ENCODE results near the gene SAXO2. TPM values are rescaled to one million over a fixed set of nuclear protein-coding genes. Genes with fewer than 3 reads are reported as not detected.
"Not testable (repeated sequence)": the region's sequence is repeated elsewhere in the genome, so short reads cannot be mapped to it uniquely, and the experiment has no call there.

SAXO2 gene
- total RNA-seq, 4 donors from 2014 or later: 0.30 to 1.5 (median 1.5) TPM; not detected in 1

DNA sequence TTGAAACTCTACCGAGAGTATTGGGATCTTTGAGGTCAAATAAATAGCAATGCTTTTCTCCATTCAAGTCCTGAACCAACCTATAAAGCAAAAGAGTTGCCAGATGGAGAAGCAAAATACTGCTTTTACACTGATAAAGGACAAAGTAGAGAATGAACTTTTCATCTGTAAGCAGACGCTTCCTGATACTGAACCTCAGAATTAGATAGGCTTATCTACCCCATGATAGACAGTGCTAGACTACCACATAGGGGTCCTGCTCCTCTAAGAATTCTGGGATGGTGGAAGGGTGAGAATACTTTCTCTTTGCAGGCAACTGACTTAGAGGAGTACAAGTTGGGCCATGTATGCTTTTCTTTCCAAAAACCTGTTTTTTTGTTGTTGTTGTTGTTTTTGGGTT lies 9.5 kb downstream of the SAXO2 start:
- 75 to 76% methylated on average over 2 of the region's 2 CpGs for WGBS, 2 donors
- DNase-seq (ENCODE audit: low spot score in 2 of 2): no peak
- intact Hi-C loops (cut with DNase I; ENCODE audit: low total_unique reads): no loop called here
- TF ChIP-seq POLR2A (IDR thresholded peaks at IDR 0.05): no peak
- TF ChIP-seq, protein P1, sequence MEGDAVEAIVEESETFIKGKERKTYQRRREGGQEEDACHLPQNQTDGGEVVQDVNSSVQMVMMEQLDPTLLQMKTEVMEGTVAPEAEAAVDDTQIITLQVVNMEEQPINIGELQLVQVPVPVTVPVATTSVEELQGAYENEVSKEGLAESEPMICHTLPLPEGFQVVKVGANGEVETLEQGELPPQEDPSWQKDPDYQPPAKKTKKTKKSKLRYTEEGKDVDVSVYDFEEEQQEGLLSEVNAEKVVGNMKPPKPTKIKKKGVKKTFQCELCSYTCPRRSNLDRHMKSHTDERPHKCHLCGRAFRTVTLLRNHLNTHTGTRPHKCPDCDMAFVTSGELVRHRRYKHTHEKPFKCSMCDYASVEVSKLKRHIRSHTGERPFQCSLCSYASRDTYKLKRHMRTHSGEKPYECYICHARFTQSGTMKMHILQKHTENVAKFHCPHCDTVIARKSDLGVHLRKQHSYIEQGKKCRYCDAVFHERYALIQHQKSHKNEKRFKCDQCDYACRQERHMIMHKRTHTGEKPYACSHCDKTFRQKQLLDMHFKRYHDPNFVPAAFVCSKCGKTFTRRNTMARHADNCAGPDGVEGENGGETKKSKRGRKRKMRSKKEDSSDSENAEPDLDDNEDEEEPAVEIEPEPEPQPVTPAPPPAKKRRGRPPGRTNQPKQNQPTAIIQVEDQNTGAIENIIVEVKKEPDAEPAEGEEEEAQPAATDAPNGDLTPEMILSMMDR (IDR thresholded peaks at IDR 0.05): no peak
- no peak overlapping the region for H3K4me3 ChIP-seq (ENCODE audit: low read depth, poor library complexity, severe bottlenecking)

DNA sequence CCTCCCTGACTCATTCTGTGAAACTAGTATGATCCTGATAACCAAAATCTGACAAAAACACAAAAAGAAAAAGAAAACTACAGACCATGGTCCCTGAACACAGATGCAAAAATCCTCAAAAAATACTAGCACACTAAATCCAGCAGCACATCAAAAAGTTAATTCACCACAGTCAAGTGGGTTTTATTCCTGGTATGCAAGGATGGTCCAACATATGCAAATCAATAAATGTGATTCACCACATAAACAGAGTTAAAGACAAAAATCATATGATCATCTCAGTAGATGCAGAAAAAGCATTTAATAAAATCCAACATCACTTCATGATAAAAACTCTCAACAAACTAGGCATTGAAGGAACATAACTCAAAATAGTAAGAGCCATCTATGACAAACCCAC lies 12.8 kb downstream of the SAXO2 start:
- no peak for TF ChIP-seq POLR2A (IDR thresholded peaks at IDR 0.05)
- TF ChIP-seq, protein P1 (IDR thresholded peaks at IDR 0.05): no peak
- H3K4me3 ChIP-seq (ENCODE audit: low read depth, poor library complexity, severe bottlenecking): no peak overlapping the region
- intact Hi-C loops (cut with DNase I; ENCODE audit: low total_unique reads): no loop called here
- DNase-seq (ENCODE audit: low spot score in 2 of 2): no peak

DNA sequence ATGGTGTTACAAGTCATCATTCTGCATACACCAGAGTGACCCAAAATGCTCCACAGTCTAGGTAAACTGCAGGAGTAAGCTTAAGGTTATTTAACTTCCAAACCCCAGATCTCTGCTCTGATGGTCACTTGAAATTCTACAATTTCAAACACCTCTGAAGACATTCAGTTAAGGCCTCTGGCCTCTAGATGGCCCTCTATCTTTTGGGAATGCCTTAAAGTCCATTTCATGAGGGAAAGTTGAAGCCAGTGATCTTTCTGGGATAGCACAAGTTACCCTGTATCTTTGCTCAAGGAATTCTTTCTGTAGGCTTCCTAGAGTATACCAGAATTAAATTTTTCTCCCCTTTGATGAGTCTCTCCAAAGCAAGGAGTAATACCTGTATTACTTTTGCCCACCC lies 18.7 kb downstream of the SAXO2 start:
- DNase-seq (ENCODE audit: low spot score in 2 of 2); intact Hi-C loops (cut with DNase I; ENCODE audit: low total_unique reads); H3K4me3 ChIP-seq (ENCODE audit: low read depth, poor library complexity, severe bottlenecking): not testable (repeated sequence)

DNA sequence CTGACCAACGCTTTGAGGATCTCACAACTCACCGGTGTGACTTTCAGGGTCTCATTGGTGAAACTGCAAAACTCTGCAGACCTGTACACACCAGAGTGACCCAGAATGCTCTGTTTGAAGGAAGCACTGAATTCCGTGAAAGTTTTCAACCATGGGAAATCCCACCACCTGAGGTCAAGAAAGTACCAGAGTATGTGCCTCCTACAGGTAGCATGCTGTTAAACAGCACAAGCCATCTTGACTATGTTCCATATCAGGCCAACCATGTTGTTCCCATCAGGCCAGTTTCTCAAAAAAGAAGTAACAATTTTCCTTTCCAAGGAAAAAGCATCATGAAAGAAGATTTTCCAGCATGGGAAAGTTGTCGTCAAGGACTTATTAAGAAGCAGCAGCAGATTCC lies 19.8 kb downstream of the SAXO2 start:
- H3K4me3 ChIP-seq (ENCODE audit: low read depth, poor library complexity, severe bottlenecking); DNase-seq (ENCODE audit: low spot score in 2 of 2); intact Hi-C loops (cut with DNase I; ENCODE audit: low total_unique reads): not testable (repeated sequence)
- WGBS, 2 donors: 84 to 88% methylated on average over 4 of the region's 4 CpGs

DNA sequence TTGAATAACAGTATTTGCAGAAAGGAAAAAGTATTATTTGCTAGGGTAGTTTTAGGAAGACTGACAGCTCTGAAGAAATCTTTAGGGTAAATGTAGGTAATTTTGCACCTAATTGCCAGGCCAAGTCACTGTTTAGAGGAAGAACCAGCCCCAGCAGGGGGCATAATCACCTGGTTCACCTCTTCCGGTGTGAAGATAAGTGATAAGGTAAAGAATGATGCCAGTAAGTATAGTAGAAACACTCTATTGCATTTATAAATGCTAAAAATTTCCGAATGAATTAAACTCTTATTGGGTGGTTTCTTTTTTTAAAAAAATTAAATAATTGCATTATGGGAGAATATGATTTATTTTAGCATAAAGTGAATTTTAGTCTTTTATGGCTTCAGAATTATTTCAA lies 21.8 kb downstream of the SAXO2 start:
- intact Hi-C loops (cut with DNase I; ENCODE audit: low total_unique reads); DNase-seq (ENCODE audit: low spot score in 2 of 2); H3K4me3 ChIP-seq (ENCODE audit: low read depth, poor library complexity, severe bottlenecking): not testable (repeated sequence)
- 56 to 81% methylated on average over 2 of the region's 2 CpGs for WGBS, 2 donors

DNA sequence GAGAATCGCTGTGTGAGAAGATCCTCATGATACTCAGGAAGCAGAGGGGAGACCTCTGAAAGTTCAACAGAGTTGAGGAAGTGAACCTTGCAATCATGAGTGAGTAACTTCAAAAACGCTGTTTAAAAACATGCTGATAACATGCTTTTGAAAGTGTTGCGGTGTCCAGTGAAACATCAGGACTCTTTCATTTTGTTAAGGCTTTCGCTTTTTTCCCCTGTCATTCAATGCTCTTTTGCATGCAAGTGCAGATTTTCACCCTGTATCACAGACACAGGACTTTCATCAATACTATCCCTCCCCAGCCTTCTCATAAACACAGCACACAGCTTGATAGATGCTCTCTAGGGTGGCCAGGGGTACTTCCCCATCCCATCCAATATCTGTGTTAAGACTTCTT lies 23.9 kb downstream of the SAXO2 start:
- intact Hi-C loops (cut with DNase I; ENCODE audit: low total_unique reads); H3K4me3 ChIP-seq (ENCODE audit: low read depth, poor library complexity, severe bottlenecking); DNase-seq (ENCODE audit: low spot score in 2 of 2): not testable (repeated sequence)
- WGBS, 2 donors: 85 to 86% methylated on average over 4 of the region's 4 CpGs

DNA sequence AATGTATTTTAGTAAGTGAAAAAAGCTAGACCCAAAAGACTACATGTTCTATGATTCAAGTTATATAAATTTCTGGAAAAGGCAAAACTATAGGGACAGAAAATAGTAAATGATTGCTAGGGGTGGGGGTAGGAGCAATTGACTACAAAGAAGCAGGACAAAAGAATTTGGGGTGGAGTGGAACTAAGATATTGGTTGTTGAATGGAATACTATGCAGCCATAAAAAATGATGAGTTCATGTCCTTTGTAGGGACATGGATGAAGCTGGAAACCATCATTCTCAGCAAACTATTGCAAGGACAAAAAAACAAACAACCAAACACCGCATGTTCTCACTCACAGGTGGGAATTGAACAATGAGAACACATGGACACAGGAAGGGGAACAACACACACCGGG lies 25.6 kb downstream of the SAXO2 start:
- intact Hi-C loops (cut with DNase I; ENCODE audit: low total_unique reads): not testable (repeated sequence)

DNA sequence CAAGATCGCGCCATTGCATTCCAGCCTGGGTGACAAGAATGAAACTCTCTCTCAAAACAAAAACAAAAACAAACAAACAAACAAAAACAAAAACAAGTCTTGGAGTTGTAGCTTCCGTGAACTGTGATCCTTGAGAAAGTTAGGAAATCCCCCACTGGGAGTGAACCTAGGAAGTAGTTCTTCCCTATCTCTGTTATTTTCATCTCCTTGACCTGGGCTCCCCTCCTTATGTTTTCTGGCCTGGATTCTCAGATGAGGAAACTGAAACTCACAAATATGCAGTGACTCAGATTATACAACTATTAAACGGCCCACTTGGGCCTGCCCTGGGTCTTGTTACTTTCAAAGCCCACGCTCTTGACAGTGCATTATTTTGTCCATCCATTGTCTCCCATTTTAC lies 29.7 kb downstream of the SAXO2 start:
- TF ChIP-seq POLR2A (IDR thresholded peaks at IDR 0.05): no peak
- TF ChIP-seq, protein P1 (IDR thresholded peaks at IDR 0.05): no peak
- DNase-seq (ENCODE audit: low spot score in 2 of 2): no peak
- intact Hi-C loops (cut with DNase I; ENCODE audit: low total_unique reads): no loop called here
- H3K4me3 ChIP-seq (ENCODE audit: low read depth, poor library complexity, severe bottlenecking): no peak overlapping the region
- 88 to 91% methylated on average over 5 of the region's 5 CpGs for WGBS, 2 donors

More for the DNA sequence above, 25.6 kb downstream of the SAXO2 start:
- WGBS, 2 donors: 90 to 96% methylated on average over 2 of the region's 2 CpGs
- not testable (repeated sequence) for DNase-seq (ENCODE audit: low spot score in 2 of 2); H3K4me3 ChIP-seq (ENCODE audit: low read depth, poor library complexity, severe bottlenecking)

All from lower leg skin (tissue), 4 donors.